ENCODE measurements around the gene DNMT3B. TPM values are rescaled to one million over a fixed set of nuclear protein-coding genes. Genes with fewer than 3 reads are reported as not detected.

The DNMT3B gene
- total RNA-seq, result 1.7 and 2.7 TPM in 2 replicates

DNA sequence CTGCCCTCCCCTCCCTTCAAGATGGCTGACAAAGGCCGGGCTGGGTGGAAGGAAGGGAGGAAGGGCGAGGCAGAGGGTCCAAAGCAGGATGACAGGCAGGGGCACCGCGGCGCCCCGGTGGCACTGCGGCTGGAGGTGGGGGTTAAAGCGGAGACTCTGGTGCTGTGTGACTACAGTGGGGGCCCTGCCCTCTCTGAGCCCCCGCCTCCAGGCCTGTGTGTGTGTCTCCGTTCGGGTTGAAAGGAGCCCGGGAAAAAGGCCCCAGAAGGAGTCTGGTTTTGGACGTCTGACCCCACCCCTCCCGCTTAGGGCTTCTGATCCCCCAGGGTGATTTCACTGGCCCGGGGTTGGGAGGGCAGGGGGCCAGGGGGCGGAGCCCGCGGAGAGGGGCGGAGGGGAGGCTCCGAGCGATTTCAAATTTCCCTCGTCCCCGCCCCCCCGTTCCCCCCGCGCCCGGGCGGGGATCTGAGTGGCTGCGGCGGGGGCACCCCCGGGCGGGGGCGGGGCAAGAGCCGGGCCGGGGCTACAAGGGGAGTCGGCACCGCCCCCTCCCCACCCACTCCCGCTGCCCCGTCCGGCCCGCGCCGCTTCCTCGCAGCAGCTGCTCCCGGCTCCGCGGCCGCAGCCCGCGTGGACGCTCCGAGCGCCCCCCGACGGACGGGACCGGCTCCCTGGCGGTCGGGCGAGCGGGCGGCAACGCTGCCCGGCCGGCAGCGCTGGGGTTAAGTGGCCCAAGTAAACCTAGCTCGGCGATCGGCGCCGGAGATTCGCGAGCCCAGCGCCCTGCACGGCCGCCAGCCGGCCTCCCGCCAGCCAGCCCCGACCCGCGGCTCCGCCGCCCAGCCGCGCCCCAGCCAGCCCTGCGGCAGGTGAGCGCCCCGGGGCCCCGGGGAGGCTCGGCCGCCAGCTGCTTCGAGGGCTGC is at the start of gene DNMT3B:
DNMT3B (plus strand) TSS at position 555 of the 923 bp plus-strand sequence. CDS start 17,939 bp downstream, outside the sequence.

DNA sequence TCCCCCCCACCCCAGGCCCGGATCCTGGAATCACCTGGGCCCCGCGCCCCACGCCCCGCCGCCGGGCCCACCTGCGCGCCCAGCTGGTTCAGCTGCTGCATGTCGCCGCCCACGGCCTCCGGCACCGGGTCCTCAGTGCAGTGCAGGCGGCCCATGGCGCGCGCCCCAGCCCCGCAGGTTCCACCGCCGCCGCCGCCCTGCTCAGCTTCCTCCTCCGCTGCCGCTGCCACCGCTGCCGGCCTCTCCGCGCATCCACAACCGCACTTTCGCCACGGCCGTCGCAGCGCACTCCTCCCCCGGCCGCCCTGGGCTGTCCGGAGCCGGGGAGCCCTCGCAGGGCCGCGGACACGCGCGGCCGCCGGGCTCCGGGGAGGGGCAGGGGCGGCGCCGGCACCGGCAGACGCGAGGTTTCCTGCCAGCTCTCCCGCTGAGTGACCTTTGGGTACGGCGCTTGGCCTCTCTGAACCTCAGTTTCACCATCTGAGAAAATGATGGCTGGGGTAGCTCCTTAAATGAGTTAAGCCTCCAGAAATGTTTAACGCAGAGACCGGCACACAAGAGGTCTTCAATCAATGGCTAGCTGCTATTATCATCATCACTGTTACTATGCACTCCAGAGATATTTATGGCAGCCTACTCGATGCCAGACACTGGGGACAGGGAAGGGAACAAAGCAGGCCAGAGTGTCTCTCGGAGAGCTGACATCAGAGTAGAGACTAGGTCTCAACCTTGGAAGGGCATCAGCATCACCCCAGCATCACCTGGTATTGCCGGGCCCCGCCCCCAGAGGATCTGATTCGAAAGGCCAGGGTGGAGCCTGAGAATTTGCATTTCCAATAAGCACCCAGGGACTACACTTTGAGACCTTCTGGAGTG is 18.7 kb upstream of the DNMT3B start, which contains the start of gene COMMD7:
COMMD7 (minus strand) TSS at position 231 of the 876 bp plus-strand sequence; CDS start at position 155, 76 bp downstream.

Other genes starting within 250 kb of the DNMT3B start
- 9.2 and 27.4 TPM in 2 replicates for gene NOL4L, start 177.1 kb upstream of the DNMT3B start, total RNA-seq
- gene C20orf203, start 88.4 kb upstream of the DNMT3B start, total RNA-seq, result not detected in 2 replicates
- gene COMMD7, start 18.9 kb upstream of the DNMT3B start, total RNA-seq, result 30.8 and 35.8 TPM in 2 replicates
- 91.1 and 97.7 TPM in 2 replicates for gene MAPRE1, start 57.6 kb downstream of the DNMT3B start, total RNA-seq
- not detected in 2 replicates for gene EFCAB8, start 96.5 kb downstream of the DNMT3B start, total RNA-seq
- gene SUN5, start 242.0 kb downstream of the DNMT3B start, total RNA-seq, result not detected in 2 replicates
- gene BPIFB2, start 245.3 kb downstream of the DNMT3B start, total RNA-seq, result not detected in 2 replicates